BLaER1 (cell line): ENCODE data around the gene MAPKAP1.

ENCODE experiments used
- H3K27ac ChIP-seq: shearing (Covaris generic); formaldehyde crosslinking; 2 replicates; pipeline ENCODE4 v1.8.1; 2022
- H3K27me3 ChIP-seq: shearing (Covaris generic); formaldehyde crosslinking; 2 replicates; pipeline ENCODE4 v1.8.1; 2022
- H3K36me3 ChIP-seq: shearing (Covaris generic); formaldehyde crosslinking; 2 replicates; pipeline ENCODE4 v1.8.1; 2022
- H3K4me1 ChIP-seq: shearing (Covaris generic); formaldehyde crosslinking; 2 replicates; pipeline ENCODE4 v1.8.1; 2022
- H3K4me2 ChIP-seq: shearing (Covaris generic); formaldehyde crosslinking; 2 replicates; pipeline ENCODE4 v1.8.1; 2022
- H3K4me3 ChIP-seq: shearing (Covaris generic); formaldehyde crosslinking; 2 replicates; pipeline ENCODE4 v1.8.1; 2022
- H3K9ac ChIP-seq: shearing (Covaris generic); formaldehyde crosslinking; 2 replicates; pipeline ENCODE4 v1.8.1; 2022
- H3K9me3 ChIP-seq: shearing (Covaris generic); formaldehyde crosslinking; 2 replicates; pipeline ENCODE4 v1.8.1; 2022
- H4K20me1 ChIP-seq: shearing (Covaris generic); formaldehyde crosslinking; 2 replicates; pipeline ENCODE4 v1.8.1; 2022
- Cebpa-rat ChIP-seq: shearing (Covaris generic); IDR thresholded peaks from 2 replicates; pipeline ENCODE4 v1.8.1; 2022

Gene MAPKAP1

GRCh38 chr9:125432715-125433385 lies 274.2 kb downstream of the MAPKAP1 start:
- Histone ChIP-seq H3K9ac (no peak overlapping the region), H3K36me3 (peaks cover 7% of the 10 kb centered on the region; the same call in 1 of the 2 replicates), H3K27me3 (no peaks in the 10 kb centered on the region), H3K4me1 (no peaks in the 10 kb centered on the region), H3K4me3 (no peak overlapping the region), H3K4me2 (no peak overlapping the region), H3K9me3 (no peaks in the 10 kb centered on the region), H4K20me1 (no peaks in the 10 kb centered on the region), H3K27ac (no peak overlapping the region)
- no peak for TF ChIP-seq Cebpa-rat

DNA sequence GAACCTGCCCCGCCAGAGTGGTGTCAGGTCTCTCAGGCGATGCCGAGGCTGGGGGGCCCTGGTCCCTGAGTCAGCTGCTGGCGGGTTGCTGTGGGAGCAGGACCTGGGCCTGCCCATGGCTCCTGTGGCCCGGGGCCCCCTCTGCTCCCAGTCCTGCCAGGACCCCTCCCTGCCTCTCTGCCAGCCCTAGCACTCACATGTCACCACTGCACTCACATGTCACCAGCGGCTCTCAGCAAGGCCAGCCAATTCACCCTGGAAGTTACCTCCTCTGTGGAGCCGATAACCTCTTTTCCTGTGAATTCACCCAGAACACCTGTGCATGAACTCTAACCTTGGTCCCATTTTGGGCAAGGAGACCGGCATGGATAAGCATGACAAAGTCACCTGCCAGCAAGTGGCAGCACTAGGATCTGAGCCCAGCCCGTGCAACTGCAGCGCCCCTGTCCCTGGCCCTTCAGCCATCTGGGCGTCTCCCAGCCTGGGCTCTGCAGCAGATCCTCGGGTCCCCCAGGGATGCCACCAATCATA lies 275.2 kb downstream of the MAPKAP1 start:
- H3K36me3 ChIP-seq: peaks cover 4% of the 10 kb centered on the region; the same call in 1 of the 2 replicates
- H3K4me2 ChIP-seq: no peak overlapping the region
- H3K27me3 ChIP-seq: no peaks in the 10 kb centered on the region
- TF ChIP-seq Cebpa-rat: no peak
- H3K27ac ChIP-seq: no peak overlapping the region
- no peaks in the 10 kb centered on the region for H4K20me1 ChIP-seq
- no peak overlapping the region for H3K9ac ChIP-seq
- H3K9me3 ChIP-seq: no peaks in the 10 kb centered on the region
- no peak overlapping the region for H3K4me3 ChIP-seq
- H3K4me1 ChIP-seq: no peaks in the 10 kb centered on the region

DNA sequence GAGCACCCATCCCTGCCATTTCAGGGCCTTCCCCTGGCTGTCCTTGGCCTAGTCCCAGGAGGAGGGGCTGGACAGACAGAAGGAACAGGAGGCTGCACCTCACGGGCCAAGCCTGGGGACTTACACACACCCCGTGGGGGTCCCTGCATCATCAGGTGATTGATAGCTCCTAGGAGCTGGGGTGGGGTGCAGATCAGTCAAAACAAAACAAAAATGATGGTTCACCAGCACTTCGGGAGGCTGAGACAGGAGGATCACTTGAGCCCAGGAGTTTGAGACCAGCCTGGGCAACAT lies 276.0 kb downstream of the MAPKAP1 start:
- H3K27me3 ChIP-seq: no peaks in the 10 kb centered on the region
- no peaks in the 10 kb centered on the region for H3K4me1 ChIP-seq
- no peak for TF ChIP-seq Cebpa-rat
- H3K36me3 ChIP-seq: no peaks in the 10 kb centered on the region
- H3K27ac ChIP-seq: no peak overlapping the region
- no peaks in the 10 kb centered on the region for H4K20me1 ChIP-seq
- H3K9ac ChIP-seq: no peak overlapping the region
- H3K4me3 ChIP-seq: no peak overlapping the region
- no peak overlapping the region for H3K4me2 ChIP-seq
- H3K9me3 ChIP-seq: no peaks in the 10 kb centered on the region

- H3K9me3 ChIP-seq: no peaks in the 10 kb centered on the region
- H3K36me3 ChIP-seq: no peaks in the 10 kb centered on the region
- H3K4me3 ChIP-seq: no peak overlapping the region
- TF ChIP-seq Cebpa-rat: no peak
- H3K4me1 ChIP-seq: no peaks in the 10 kb centered on the region
- H3K4me2 ChIP-seq: no peak overlapping the region
- H3K27ac ChIP-seq: no peak overlapping the region
- no peaks in the 10 kb centered on the region for H3K27me3 ChIP-seq
- no peak overlapping the region for H3K9ac ChIP-seq
- H4K20me1 ChIP-seq: no peaks in the 10 kb centered on the region
These were observed 276.6 kb downstream of the MAPKAP1 start for GRCh38 chr9:125430161-125431011.

GRCh38 chr9:125429476-125430160 lies 277.4 kb downstream of the MAPKAP1 start:
- no peak for TF ChIP-seq Cebpa-rat
- no peaks in the 10 kb centered on the region for H3K9me3 ChIP-seq
- no peak overlapping the region for H3K27ac ChIP-seq
- no peaks in the 10 kb centered on the region for H3K27me3 ChIP-seq
- no peaks in the 10 kb centered on the region for H3K36me3 ChIP-seq
- H3K4me3 ChIP-seq: no peak overlapping the region
- no peak overlapping the region for H3K4me2 ChIP-seq
- no peaks in the 10 kb centered on the region for H4K20me1 ChIP-seq
- H3K9ac ChIP-seq: no peak overlapping the region
- H3K4me1 ChIP-seq: no peaks in the 10 kb centered on the region

DNA sequence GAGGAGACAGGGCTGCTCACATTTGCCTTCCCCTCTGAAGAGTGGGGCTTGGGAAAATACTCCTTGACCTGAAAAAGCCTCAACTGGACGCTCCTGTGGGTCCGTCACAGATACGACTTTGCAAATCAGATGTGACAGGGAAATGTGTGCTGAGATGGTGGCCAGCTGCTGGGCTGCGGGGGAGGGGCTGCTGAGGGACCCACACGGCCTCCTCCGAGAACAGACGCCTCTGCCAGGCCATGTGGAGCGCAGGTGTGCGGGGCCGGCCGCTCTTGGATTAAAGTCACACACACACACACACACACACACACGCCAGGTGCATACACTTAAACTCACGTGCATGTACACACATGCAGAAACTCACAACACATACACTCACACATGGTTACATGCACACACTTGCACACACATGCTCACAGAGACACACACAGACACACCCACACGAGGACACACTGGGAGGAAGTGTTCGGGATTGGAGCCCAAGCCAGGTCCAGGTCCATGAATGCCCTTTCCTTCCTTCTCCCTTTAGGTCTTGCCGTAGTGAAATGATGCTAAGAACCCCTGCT lies 278.0 kb downstream of the MAPKAP1 start:
- Histone ChIP-seq H3K9ac (no peak overlapping the region), H3K4me3 (no peak overlapping the region), H3K36me3 (no peaks in the 10 kb centered on the region), H3K4me2 (no peak overlapping the region), H3K9me3 (no peaks in the 10 kb centered on the region), H3K27ac (no peak overlapping the region), H4K20me1 (no peaks in the 10 kb centered on the region), H3K27me3 (no peaks in the 10 kb centered on the region), H3K4me1 (no peaks in the 10 kb centered on the region)
- TF ChIP-seq Cebpa-rat: no peak

DNA sequence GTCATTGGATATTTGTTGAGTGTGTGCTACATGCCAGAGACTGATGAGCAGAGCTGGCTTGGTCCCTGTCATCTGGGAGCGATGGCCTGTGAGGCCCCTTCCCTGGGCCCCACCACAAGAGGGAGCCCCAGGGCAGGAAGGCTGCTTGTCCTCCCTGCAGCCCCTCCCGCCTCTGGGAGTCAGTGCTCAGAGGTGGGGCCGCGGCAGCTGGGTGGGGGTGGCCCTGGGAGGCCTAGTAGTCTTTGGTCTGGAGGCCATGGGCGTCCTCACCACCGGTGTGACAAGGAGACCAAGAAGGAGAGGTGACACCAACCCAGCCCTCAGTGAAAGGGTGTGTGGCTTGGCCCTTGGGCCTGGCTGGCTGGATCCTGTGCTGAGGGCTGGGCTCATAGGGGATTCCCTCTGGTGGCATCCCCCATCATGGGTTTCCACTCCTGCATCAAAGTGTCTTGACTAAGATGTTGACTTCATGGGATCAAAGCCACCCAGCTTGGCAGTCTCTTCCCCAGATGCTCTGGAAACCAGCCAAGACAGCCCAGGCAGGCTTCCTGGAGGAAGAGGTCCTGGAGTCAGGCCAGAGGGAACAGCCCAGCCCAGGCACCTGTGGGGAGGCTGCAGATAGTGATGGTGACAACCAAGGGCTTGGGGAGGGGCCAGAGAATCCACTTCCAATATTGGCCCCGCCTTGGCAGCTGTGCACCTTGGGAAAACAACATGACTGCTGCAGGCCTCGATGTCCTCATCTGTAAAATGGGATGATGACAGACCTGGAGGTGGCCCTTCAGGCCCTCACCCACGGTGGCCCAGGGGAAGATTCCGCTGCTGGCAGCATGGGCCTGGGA lies 278.7 kb downstream of the MAPKAP1 start:
- H3K36me3 ChIP-seq: no peaks in the 10 kb centered on the region
- no peak overlapping the region for H3K27ac ChIP-seq
- no peak overlapping the region for H3K9ac ChIP-seq
- no peaks in the 10 kb centered on the region for H4K20me1 ChIP-seq
- no peak overlapping the region for H3K4me2 ChIP-seq
- H3K27me3 ChIP-seq: no peaks in the 10 kb centered on the region
- no peak for TF ChIP-seq Cebpa-rat
- no peak overlapping the region for H3K4me3 ChIP-seq
- H3K9me3 ChIP-seq: no peaks in the 10 kb centered on the region
- H3K4me1 ChIP-seq: no peaks in the 10 kb centered on the region

DNA sequence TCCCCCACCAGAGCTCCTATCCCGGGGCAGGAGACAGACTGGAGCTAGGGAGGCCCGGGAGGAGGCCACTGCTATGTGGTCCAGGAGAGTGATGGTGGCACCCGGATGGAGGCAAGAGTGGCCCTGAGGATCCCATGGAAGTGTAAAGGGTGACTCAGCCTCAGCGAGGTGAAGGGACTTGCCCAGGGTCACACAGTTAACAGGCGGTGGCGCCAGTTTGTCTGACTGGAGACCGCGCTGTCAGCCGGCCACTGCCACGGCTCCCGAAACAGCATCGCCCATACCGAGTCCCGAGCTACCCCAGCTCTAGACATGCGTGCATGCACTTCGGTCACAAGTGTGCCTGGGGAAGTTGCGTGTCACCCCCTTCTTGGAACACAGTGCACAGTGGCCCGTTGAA lies 279.5 kb downstream of the MAPKAP1 start:
- no peaks in the 10 kb centered on the region for H4K20me1 ChIP-seq
- no peak overlapping the region for H3K4me2 ChIP-seq
- no peak for TF ChIP-seq Cebpa-rat
- no peaks in the 10 kb centered on the region for H3K27me3 ChIP-seq
- no peak overlapping the region for H3K4me3 ChIP-seq
- no peaks in the 10 kb centered on the region for H3K4me1 ChIP-seq
- H3K27ac ChIP-seq: no peak overlapping the region
- H3K36me3 ChIP-seq: no peaks in the 10 kb centered on the region
- H3K9ac ChIP-seq: no peak overlapping the region
- H3K9me3 ChIP-seq: no peaks in the 10 kb centered on the region

- no peaks in the 10 kb centered on the region for H3K36me3 ChIP-seq
These were observed 280.1 kb downstream of the MAPKAP1 start for GRCh38 chr9:125426926-125427325.

More at GRCh38 chr9:125426926-125427325, 280.1 kb downstream of the MAPKAP1 start:
- Histone ChIP-seq H3K9ac (no peak overlapping the region), H3K27me3 (no peaks in the 10 kb centered on the region), H3K4me3 (no peak overlapping the region), H3K9me3 (no peaks in the 10 kb centered on the region), H3K4me2 (no peak overlapping the region), H4K20me1 (no peaks in the 10 kb centered on the region), H3K4me1 (no peaks in the 10 kb centered on the region), H3K27ac (no peak overlapping the region)
- TF ChIP-seq Cebpa-rat: no peak
